ENCODE results near the gene FAM174A. TPM values are rescaled to one million over a fixed set of nuclear protein-coding genes. Genes with fewer than 3 reads are reported as not detected.

FAM174A gene
- total and polyA plus RNA-seq, 2 donors (not counting 3 experiments of a cell fraction or from before 2014, with no cell fraction given): 11.8 to 15.2 TPM

GRCh38 chr5:100546001-100546400, 10.8 kb downstream of the FAM174A start:
- intact Hi-C loops (cut with micrococcal nuclease): no loop called here

More at GRCh38 chr5:100546001-100546400, 10.8 kb downstream of the FAM174A start:
- ChIA-PET POLR2A (no interaction called here), CTCF (no interaction called here)
- H3K79me2 ChIP-seq (ENCODE audit: control insufficient read depth, insufficient read depth, low read length): no peaks in the 10 kb centered on the region
- no peak overlapping the region for H2AFZ ChIP-seq (ENCODE audit: low read depth, low read length)
- H3K9ac ChIP-seq (replicated peaks; ENCODE audit: extremely low read depth, insufficient read depth, low read length): no peak overlapping the region
- no peak for DNase-seq (ENCODE audit: low read depth, low spot score)
- no peak for TF ChIP-seq JUN (IDR thresholded peaks at IDR 0.05; ENCODE audit: borderline replicate concordance, insufficient read depth, insufficient read length, low read depth)
- TF ChIP-seq POLR2AphosphoS5 (IDR thresholded peaks at IDR 0.05; ENCODE audit: insufficient read depth, low read depth, low read length): no peak
- no peak for TF ChIP-seq CTCF (IDR thresholded peaks at IDR 0.05; ENCODE audit: extremely low read depth in 1 of 2, insufficient read depth in 1 of 2, low read depth in 1 of 2, low read length in 2 of 2)
- no peak for TF ChIP-seq FOS (IDR thresholded peaks at IDR 0.05; ENCODE audit: borderline replicate concordance, insufficient read depth, low read length)
- no peak overlapping the region for H3K4me3 ChIP-seq (replicated peaks in 1 of 3; ENCODE audit: insufficient read depth in 1 of 3, low read depth in 1 of 3, low read length in 3 of 3)
- FAIRE-seq: no peak
- H3K4me2 ChIP-seq (ENCODE audit: insufficient read depth, low read length): no peak overlapping the region
- H3K27ac ChIP-seq (ENCODE audit: insufficient read depth, low read depth, low read length): no peak overlapping the region
- H3K9me3 ChIP-seq (replicated peaks; ENCODE audit: control insufficient read depth, insufficient read depth, low read length): no peaks in the 10 kb centered on the region
- H3K27me3 ChIP-seq (ENCODE audit: control insufficient read depth in 2 of 2, insufficient read depth in 2 of 2, low read length in 2 of 2): no peaks in the 10 kb centered on the region
- no peaks in the 10 kb centered on the region for H3K36me3 ChIP-seq (ENCODE audit: control insufficient read depth in 2 of 2, extremely low read depth in 1 of 2, insufficient read depth in 2 of 2, low read length in 2 of 2)
- H3K4me1 ChIP-seq (ENCODE audit: control insufficient read depth, extremely low read depth, insufficient read depth, low read length): peaks cover 3% of the 10 kb centered on the region
- peaks cover 2% of the 10 kb centered on the region for H3K9me1 ChIP-seq (replicated peaks; ENCODE audit: control insufficient read depth, extremely low read depth, insufficient read depth, low read length)
- dilution Hi-C loops (cut with MboI; ENCODE audit: extremely low pct_ligation_motif_present, low sequenced_read_pairs): no loop called here
- H4K20me1 ChIP-seq (replicated peaks; ENCODE audit: control insufficient read depth, extremely low read depth, insufficient read depth, low read length): no peaks in the 10 kb centered on the region
- no TSS peak for BruUV-seq (replicated peaks)
